ENCODE data around the gene LRP1B.
"Not testable (repeated sequence)": the region's sequence is repeated elsewhere in the genome, so short reads cannot be mapped to it uniquely, and the experiment has no call there.

LRP1B gene

DNA sequence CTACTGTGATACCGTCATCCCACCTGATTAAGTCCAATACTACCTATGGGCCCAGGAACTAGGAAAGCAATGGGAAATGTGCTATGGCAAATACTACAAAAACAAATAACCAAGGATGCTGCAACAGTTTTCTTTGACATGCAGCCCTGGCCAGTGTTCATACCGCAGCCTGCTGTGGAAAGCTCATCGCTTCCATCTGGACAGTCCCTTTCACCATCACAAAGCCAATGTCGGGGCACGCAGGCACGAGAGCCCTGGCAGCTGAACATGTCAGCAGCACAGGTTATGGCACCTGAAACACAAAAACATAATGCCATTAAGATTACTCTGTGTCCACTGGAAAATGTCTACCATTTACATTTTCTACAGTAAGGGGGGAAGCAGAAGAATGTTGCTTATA lies 1621.1 kb downstream of the LRP1B start:
- no peak for DNase-seq (ENCODE audit: low read depth in 1 of 2, low spot score in 1 of 2)

DNA sequence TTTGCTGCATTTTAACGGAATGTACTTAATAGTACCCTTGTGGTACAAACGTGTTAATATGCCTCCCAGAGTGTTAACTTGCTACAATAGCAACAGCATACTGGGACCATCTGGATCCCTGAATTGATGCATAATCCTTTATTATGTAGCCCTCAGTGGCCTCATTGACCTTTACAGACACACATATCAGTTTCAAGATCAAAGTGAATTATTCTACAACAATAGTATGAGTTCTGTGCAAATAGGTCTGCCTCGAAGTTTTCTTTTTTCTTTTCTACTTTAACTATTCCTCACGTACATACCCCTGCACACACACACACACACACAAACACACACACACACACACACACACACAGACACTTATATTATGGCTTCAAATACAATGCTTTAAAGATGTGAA lies 1622.1 kb downstream of the LRP1B start:
- no peak for DNase-seq (ENCODE audit: low read depth in 1 of 2, low spot score in 1 of 2)

DNA sequence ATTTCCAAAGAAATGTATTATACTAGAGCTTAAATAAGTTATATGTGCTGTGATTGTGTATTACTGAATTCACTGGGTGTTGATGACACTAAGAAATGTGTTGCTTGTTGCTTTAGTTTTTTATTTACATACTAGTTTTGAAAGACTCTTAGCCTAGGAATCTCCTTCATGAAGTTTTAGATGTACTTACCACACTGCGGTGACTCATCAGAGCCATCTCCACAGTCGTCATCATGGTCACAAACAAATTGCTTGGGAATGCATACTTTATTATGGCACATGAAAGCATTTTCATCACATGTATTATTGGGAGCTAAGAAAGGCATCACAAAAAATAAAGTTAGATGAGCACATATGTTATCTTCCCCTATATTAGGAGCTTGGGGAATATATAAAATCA lies 1624.2 kb downstream of the LRP1B start:
- no peak for DNase-seq (ENCODE audit: low read depth in 1 of 2, low spot score in 1 of 2)

DNA sequence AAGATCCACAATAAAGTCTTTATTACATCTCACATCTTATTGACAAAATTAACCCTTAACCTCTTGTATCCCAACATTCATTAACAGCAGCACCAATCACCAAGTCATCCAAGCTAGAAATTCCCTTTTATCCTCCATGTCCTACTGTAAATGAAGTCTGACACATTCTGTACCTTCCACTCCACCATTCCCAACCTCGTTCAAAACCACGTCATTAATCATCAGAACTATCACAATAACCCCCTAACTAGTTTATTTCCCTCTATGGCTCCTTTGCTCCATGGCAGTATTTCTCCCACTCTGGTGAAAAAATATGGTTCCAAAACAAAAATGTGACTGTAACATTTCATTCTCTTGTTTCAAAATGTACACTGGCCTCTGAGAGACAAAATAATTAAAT lies 1626.2 kb downstream of the LRP1B start:
- no peak for DNase-seq (ENCODE audit: low read depth in 1 of 2, low spot score in 1 of 2)

DNA sequence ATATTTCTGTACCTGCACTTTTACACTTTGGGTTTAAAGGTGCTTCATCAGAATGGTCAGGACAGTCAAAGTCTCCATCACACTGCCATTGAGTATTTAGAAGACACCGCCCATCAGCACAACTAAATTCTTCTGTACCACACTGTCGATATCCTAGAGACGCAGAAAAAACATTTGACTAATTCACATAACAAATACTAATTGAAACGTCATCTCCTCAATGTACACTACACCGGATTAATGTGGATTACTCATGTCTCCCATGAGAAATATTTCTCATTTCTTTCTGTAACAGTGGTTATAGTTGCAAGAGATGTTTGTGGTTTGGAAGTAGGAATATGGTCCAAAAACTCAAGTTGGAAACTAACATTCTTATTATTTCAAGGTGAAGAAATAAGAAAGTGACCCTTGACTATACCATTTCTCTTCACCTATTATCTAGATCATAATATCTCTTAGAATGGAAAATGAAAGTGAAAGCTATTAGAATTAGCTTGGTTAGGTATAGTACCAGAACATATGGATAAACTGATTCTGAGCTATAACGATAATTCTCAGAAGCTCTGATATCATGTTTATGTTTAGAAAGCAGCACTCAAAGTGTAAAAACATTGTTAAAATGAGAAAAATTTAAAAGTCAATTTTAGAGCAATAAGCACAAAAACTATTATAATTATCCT lies 1627.7 kb downstream of the LRP1B start:
- DNase-seq (ENCODE audit: low read depth in 1 of 2, low spot score in 1 of 2): no peak

DNA sequence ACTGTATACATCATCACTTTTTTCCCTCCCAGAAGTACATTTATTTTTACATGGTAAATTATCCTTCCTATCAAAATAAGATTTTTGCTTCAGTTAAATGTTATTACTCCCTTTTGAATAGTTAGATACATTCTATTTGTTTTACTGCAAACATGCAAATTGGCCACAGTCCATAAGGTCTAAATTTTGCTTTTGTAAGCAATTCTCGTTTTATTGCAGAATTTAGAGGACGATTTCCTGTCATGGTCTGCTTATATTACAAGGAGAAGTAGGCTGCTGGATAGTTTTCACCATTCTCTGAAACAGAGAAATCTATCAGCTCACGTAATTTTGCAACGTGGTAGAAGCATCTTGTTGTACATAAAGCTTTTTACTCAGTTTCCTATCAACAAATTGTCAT lies 1632.5 kb downstream of the LRP1B start:
- no peak for DNase-seq (ENCODE audit: low read depth in 1 of 2, low spot score in 1 of 2)

DNA sequence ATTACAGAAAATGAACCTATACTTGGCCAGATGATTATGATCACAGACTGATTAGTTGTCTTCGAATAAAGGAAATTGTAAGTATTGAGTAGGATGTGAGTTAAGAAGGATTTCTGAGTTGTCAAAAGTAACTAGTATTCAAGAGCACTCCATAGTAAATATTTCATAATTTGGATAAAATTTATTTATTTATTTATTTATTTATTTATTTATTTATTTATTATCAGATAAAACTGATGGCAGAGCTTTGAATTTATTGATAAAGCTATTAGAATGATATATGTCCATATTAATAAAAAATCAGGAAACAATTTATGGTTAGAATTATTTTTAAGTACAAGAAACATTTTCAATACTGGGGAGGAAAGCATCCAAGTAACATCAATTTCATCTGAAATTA lies 1634.1 kb downstream of the LRP1B start:
- DNase-seq (ENCODE audit: low read depth in 1 of 2, low spot score in 1 of 2): no peak

DNA sequence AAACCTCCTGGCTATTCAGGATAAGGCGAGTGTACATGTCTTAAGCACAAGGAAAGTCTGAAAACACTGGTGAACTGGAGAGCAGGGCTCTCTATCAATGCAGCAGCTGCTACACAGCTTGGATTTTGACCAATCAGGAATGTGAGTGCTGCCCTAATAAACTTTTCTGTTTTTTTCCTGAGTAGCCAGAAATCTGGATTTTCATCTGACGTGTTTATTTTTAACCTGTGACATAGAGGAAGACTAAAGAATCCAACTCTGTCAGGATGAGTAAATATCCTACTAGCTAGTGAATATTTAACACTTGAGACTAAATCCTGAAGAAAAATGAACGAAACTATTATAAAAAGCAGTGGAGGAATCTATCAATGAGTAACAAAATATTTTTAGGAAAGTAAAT lies 1638.9 kb downstream of the LRP1B start:
- no peak for DNase-seq (ENCODE audit: low read depth in 1 of 2, low spot score in 1 of 2)

DNA sequence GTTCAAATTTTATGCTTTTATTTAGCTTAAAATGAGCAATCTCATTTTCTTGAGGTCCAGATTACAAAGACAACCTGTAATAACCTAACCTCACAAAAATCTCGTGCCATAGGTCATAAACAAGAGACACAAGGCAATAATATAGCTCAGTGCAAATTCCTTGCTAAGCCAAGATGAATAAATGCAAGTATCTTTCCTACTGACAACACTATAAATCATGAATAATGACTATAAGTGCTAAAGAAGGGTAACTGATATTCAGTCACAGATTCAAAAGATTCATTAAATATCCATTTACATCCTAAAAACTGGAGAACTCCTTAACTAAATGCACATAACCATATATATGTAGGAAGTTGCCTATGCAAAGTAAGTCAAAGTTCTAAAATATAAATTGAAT lies 1641.6 kb downstream of the LRP1B start:
- DNase-seq (ENCODE audit: low read depth in 1 of 2, low spot score in 1 of 2): no peak

DNA sequence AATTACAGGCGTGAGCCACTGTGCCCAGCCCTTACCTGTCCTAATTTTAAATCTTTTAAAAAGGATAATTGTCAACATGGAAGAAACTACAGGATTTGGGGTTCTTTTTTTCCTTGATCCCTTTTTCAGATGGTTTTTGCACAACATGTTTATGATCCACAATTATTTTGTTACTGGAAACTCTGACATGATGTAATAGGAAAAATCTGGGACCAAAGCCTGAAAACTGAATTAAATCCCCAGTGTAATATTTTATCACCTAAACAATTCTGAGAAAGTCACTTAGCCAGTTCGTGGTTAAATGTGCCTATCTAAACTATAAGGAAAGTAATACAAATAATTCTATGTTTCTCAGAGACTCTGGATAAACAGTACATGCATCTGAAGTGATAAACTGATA lies 1649.7 kb downstream of the LRP1B start:
- DNase-seq (ENCODE audit: low read depth in 1 of 2, low spot score in 1 of 2): no peak

DNA sequence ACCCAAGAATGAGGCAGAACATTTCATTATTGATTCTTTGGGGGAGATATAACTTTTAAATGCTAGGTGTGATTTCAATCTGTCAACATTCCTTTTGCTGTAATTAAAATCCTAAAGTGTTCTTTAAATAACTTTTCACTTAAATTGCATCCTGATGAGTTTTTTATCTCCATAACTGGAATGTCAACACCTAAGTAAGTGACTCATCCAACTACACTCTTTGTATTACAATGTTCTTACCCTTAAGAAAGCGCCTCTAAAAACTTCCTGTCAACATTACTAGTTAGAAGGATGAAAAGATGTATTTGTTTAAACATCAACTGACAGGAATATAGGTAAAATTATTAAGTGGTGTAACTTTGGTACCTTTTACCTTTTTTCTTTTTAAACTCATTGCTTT lies 1657.0 kb downstream of the LRP1B start:
- no peak for DNase-seq (ENCODE audit: low read depth in 1 of 2, low spot score in 1 of 2)

DNA sequence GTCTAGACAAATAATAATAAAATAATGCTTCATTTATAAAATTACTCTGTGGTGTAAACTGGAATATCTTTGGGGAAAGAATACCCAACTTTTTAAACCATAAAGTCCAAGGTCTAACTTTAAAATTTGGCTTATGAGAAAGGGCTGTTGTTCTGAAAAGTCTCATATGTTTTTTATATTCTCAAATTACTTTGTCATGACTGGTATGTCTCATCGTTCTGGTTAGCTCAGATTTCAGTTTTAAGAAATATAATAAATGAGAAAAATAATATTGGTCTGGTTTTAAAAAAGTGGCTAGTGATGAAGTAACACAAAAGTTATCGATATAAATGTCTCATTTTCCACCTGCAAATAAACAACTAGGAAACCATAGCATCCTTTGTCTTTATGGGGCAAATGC lies 1658.1 kb downstream of the LRP1B start:
- no peak for DNase-seq (ENCODE audit: low read depth in 1 of 2, low spot score in 1 of 2)

DNA sequence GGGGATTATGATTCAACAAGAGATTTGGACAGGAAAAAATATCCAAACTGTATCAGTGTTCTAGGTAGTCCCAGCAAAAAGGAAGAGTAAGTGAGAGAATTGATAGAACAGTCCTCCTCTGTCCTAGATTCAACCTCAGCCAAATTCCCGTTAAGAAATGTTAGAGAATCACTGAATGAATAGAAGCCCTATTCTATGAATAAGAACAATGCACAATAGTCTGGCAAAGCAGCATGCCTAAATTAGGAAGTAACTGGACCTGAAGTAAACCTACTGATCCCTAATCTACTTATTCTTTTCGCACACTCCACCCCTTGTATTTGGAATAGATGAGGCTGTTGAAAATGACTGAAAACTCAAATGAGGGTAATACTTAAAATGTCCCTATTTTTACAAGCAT lies 1665.5 kb downstream of the LRP1B start:
- DNase-seq (ENCODE audit: low read depth in 1 of 2, low spot score in 1 of 2): no peak

DNA sequence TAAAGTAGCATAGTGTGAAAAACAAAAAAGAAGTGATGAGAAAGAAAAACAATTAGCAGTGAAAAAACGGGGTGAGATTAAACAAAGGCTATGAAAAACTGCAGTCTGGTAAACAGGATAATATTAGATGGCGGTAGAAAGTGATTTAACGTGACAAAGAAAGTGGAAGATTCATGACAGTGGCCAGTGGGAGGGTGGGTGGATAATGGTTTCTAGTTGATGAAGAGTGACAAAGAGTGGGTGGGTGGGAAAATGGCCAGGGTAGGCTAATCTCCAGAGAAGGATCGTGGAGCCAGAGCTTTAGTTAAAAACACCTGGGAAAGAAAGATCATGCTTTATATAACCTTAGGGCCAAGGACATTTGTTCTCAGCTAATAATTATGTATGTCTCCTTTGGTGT lies 1667.8 kb downstream of the LRP1B start:
- DNase-seq (ENCODE audit: low read depth in 1 of 2, low spot score in 1 of 2): no peak

DNA sequence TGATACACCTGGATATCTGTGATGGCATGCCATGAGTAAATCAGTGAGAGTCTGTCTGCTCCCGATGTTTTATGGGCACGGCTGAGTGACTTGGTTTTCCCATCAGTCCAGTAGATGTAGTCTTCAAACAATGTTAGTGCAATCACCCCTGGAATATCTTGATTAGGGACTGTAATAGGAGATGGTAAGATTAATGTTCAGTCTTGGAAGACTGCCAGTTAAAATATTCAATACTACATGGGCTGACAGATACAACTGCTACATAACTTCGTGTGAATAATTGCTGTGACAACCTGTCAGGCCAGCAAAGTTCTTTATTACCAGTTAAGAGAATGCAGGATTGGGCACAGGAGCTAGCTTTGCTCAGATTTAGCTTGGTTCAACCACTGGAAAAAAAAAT lies 1673.3 kb downstream of the LRP1B start:
- no peak for DNase-seq (ENCODE audit: low read depth in 1 of 2, low spot score in 1 of 2)

DNA sequence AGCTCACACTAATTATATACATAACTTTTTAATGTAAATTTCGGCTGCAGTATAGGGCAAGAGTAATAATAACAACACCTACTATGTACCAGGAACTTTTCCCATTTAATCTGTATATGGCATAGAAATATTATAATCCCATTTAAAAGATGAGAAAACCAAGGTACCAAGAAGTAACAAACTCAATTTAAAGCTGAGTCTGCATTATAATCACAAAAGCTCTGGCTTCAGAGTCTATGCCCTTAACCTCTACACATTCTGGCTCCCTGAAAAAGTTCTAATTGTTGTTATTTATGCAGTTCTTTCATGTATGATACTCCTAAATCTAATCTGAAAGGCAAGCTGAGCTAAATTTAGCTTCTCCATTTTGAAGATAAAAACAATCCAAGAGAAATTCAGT lies 1675.5 kb downstream of the LRP1B start:
- no peak for DNase-seq (ENCODE audit: low read depth in 1 of 2, low spot score in 1 of 2)

DNA sequence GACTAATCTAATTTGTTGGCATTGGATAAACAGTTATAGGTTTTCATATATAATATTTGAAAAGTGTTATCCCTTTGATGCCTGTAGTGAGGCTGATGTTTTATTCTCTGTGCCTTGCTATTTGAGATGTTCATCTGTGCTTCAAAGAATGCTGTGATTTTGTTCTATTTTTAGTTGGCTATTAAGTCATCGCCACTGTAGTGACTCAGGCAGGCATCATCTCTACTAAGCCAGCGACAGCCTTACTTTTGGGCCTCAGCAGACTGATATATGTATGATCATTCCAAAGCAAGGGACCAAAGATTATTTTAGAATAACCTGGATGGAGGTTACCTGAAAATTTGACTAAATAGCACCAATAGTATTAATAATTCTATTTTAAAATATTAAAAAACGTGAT lies 1676.1 kb downstream of the LRP1B start:
- no peak for DNase-seq (ENCODE audit: low read depth in 1 of 2, low spot score in 1 of 2)

DNA sequence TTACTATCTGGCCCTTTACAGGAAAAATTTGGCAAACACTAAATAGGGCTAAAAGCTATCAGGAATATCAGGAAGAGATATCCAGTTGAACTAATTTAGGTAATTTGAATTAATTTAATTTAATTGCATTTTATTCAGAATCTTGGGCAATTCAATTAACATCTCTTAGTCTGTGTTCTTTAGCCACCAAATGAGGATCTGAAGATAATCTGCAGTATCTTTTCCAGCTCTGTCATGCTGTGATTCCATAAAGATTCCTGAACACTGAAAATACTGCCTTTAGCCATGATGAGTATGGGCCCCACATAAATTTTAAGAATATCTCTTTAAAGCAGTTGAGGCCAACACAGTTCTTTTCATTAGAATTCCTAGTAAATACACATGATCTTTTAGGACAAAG lies 1679.5 kb downstream of the LRP1B start:
- DNase-seq (ENCODE audit: low read depth in 1 of 2, low spot score in 1 of 2): no peak

DNA sequence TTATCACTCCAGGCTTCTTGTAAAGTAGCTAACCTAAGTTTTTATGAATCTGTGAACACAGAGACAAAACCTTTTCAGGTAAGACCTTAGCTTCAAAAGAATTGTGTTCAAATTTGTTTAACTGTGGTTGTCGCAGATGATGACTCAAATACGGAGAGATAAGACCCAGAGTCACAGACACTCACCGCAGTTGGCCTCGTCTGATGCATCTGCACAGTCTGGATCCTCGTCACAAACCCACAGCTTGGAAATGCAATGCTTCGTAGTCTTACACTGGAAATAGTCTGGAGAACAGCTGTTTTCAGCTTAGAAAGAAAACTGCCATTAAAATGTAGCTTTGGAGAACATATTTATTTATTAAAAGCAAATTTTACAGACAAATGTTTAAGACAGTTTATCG lies 1688.5 kb downstream of the LRP1B start:
- no peak for DNase-seq (ENCODE audit: low read depth in 1 of 2, low spot score in 1 of 2)

DNA sequence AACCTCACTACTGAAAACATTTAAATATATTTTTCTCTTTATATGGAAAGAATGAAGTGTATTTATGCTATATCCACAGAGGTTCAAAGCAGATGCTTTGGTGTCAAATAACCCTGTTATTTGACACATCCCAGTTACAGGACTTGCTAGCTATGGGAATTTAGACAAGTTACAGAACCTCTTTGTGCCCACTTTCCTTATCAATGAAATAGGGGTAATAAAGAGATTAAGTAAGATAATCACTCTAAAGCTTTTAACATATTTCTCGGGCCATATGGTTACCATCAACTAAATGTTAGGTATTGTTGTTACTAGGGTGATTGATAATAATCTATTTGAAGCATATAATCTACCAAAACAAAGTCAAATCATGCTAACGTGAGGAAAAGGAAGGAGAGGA lies 1690.0 kb downstream of the LRP1B start:
- DNase-seq (ENCODE audit: low read depth in 1 of 2, low spot score in 1 of 2): no peak

DNA sequence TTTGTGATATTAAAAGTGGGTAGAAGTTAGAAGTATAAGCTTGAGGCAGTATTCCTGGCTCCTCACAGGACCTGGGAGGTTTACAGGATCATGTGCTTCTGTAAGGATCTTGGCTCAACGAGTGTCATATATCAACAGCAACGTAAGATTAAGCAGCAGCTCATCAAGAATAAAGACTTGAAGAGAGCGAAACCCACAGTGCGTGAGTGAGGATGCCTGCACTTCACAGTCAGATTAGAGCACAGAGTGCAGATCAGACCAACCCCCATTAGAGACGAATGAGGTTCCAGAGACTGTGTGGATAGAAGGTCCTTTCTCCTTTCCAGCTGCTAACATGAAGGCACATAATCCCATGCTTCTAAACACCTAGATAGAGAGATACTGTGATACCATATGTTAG lies 1693.9 kb downstream of the LRP1B start:
- no peak for DNase-seq (ENCODE audit: low read depth in 1 of 2, low spot score in 1 of 2)

DNA sequence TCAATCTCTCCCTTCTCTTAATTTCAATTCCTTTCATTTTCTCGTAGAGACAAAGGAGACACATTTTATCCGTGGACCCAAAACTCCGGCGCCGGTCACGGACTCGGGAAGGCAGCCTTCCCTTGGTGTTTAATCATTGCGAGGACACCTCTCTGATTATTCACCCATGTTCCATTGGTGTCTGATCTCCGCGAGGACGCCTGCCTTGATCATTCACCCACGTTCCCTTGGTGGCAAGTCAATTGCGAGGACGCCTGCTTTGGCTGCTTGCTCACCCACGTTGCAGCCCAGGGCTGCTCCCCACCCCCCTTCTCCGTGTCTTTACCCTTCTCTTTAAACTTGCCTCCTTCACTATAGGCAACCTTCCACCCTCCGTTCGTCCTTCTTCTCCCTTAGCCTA lies 1703.8 kb downstream of the LRP1B start:
- not testable (repeated sequence) for DNase-seq (ENCODE audit: low read depth in 1 of 2, low spot score in 1 of 2)

DNA sequence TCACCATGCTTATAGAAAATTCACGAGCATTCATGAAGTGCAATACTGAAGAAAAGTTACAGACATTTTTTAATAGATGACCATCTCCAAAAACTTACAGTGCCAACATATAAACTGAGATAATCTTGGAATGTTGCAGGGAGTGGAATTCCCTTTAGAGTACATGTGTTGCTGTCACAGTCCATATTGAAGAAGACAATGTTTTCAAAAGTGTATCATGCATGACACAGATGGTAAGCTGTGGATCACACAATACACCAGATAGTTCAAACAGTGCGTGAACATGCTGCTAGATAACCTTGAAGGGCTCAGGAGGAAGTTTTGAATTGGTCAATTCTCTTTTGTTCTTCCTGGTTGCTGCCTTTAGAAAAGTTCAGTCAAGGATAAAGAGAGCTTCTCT lies 1706.3 kb downstream of the LRP1B start:
- no peak for DNase-seq (ENCODE audit: low read depth in 1 of 2, low spot score in 1 of 2)

DNA sequence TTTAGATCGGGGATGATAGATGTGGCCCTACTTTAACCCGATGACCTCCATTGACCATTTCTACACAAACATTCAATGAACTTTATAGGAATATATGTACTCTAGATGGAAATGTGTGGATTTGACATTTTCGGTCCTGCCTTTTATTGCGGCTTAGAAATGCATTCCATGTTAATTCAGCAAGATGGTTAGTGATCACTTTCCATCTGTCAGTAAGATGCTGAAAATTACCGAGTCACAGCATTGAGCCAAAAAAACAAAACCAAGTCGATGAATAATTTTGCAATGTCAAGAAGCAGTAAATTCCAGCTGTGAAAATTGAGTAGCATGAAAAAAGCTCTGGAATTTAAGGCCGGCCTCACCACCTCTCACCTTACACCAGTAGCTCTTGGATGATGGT lies 1708.1 kb downstream of the LRP1B start:
- no peak for DNase-seq (ENCODE audit: low read depth in 1 of 2, low spot score in 1 of 2)

Data from activated CD4-positive, alpha-beta T cell treated with anti-CD3 and anti-CD28 coated beads, Interleukin-2, amount 50 U/mL, for 24 hours (primary cell).